Fibroblast of lung (primary cell): Measurements from ENCODE around the gene PPFIA2.

Experiments used
- CTCF ChIP-seq, 2 donors: IDR thresholded peaks in 1 of 2; conservative IDR thresholded peaks in 1 of 2; 1 replicate in 1 of 2; 2 replicates in 1 of 2; pipeline ENCODE4 v1.5.1; 2011 to 2012; ENCODE audit warnings: low read length in 2 of 2, control low read depth in 1 of 2, inconsistent platforms in 1 of 2, low read depth in 1 of 2, mild to moderate bottlenecking in 1 of 2
- EZH2 ChIP-seq: IDR thresholded peaks from 2 replicates; pipeline ENCODE4 v1.5.1; 2012; ENCODE audit warnings: low read length, control low read depth, mild to moderate bottlenecking; ENCODE audit errors: missing control alignments

GRCh38 chr12:81639196-81639595 lies 120.0 kb downstream of the PPFIA2 start:
- no peak for TF ChIP-seq CTCF (conservative IDR thresholded peaks at IDR 0.05 in 1 of 2, IDR thresholded peaks at IDR 0.05 in 1 of 2; ENCODE audit: low read depth in 1 of 2, low read length in 2 of 2)
- no peak for TF ChIP-seq EZH2
